ENCODE data around the gene ZNF570.

The ZNF570 gene

GRCh38 chr19:37468961-37469777, at the start of gene ZNF570:
ZNF570 (plus strand) TSS chr19:37469356; CDS start chr19:37470355, 999 bp downstream.
- DNase-seq, result peak; percentile 77

- no peak for DNase-seq
Observed at GRCh38 chr19:37452500-37453245, 16.5 kb upstream of the ZNF570 start.

GRCh38 chr19:37466277-37466797, 2.8 kb upstream of the ZNF570 start:
- no peak for DNase-seq

- peak; percentile 92 for DNase-seq
Observed at GRCh38 chr19:37466798-37467607, 2.2 kb upstream of the ZNF570 start, which contains the start of gene ZNF569. ZNF569 (minus strand) TSS chr19:37467444; CDS start chr19:37444921, 22,523 bp downstream.

GRCh38 chr19:37467608-37468090, 1.5 kb upstream of the ZNF570 start:
- DNase-seq, result no peak

- no peak for DNase-seq
Observed at GRCh38 chr19:37470216-37470615, 1.1 kb downstream of the ZNF570 start.

GRCh38 chr19:37472165-37472564, 3.0 kb downstream of the ZNF570 start:
- no peak for DNase-seq

GRCh38 chr19:37484406-37485168, 15.4 kb downstream of the ZNF570 start:
- no peak for DNase-seq

GRCh38 chr19:37492213-37492612, 23.1 kb downstream of the ZNF570 start:
- no peak for DNase-seq

GRCh38 chr19:37505958-37506386, 36.8 kb downstream of the ZNF570 start:
- peak; percentile 27 for DNase-seq

- peak; percentile 73 for DNase-seq
Observed at GRCh38 chr19:37506387-37507166, 37.4 kb downstream of the ZNF570 start, which contains the start of gene ZNF793. ZNF793 (plus strand) TSS chr19:37506939; CDS start chr19:37523440, 16,501 bp downstream.

- DNase-seq, result no peak
Observed at GRCh38 chr19:37507167-37507464, 38.0 kb downstream of the ZNF570 start.

GRCh38 chr19:37511186-37511585, 42.0 kb downstream of the ZNF570 start:
- DNase-seq, result no peak

- no peak for DNase-seq
Observed at GRCh38 chr19:37511821-37512220, 42.7 kb downstream of the ZNF570 start.

GRCh38 chr19:37513397-37513796, 44.2 kb downstream of the ZNF570 start:
- DNase-seq, result no peak

GRCh38 chr19:37519890-37520289, 50.7 kb downstream of the ZNF570 start:
- no peak for DNase-seq

GRCh38 chr19:37537391-37537947, 68.3 kb downstream of the ZNF570 start:
- no peak for DNase-seq
